ENCODE data around the gene CAB39L. TPM values are rescaled to one million over a fixed set of nuclear protein-coding genes. Genes with fewer than 3 reads are reported as not detected.

Gene CAB39L
- total and polyA plus RNA-seq, 2 donors (not counting 3 experiments of a cell fraction or from before 2014, with no cell fraction given): 3.1 to 7.2 TPM

DNA sequence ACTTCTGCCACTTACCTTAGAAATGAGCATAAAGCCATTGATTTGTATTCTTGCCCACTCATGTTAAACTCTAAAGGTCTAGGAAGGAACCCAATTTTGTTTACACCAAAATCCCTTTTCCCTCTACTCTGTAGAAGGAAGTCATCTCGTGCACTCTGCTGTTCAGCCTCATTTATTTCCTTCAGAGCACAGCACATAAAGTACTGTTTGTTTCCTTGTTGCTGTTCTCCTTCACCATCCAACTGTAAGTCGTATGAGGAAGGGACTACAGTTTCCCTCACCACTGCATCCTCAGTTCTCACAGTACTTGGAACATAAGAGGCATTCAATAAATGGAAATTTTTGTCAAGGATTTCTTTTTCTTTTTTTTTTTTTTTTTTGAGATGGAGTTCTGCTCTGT lies 171.6 kb downstream of the CAB39L start:
- no peak overlapping the region for H3K4me2 ChIP-seq (ENCODE audit: insufficient read depth, low read length)
- intact Hi-C loops (cut with micrococcal nuclease) (no loop called here), dilution Hi-C loops (cut with MboI; ENCODE audit: extremely low pct_ligation_motif_present, low sequenced_read_pairs) (no loop called here)
- H3K4me3 ChIP-seq (replicated peaks in 1 of 3; ENCODE audit: insufficient read depth in 1 of 3, low read depth in 1 of 3, low read length in 3 of 3): no peak overlapping the region
- H3K9me3 ChIP-seq (replicated peaks; ENCODE audit: control insufficient read depth, insufficient read depth, low read length): no peaks in the 10 kb centered on the region
- no peak for DNase-seq (ENCODE audit: low read depth, low spot score)
- TF ChIP-seq POLR2AphosphoS5 (IDR thresholded peaks at IDR 0.05; ENCODE audit: insufficient read depth, low read depth, low read length) (no peak), FOS (IDR thresholded peaks at IDR 0.05; ENCODE audit: borderline replicate concordance, insufficient read depth, low read length) (no peak), POLR2A (IDR thresholded peaks at IDR 0.05; ENCODE audit: low read depth, low read length) (no peak), EZH2 (IDR thresholded peaks at IDR 0.05; ENCODE audit: borderline replicate concordance, low read depth, low read length, severe bottlenecking) (no peak), MYC (IDR thresholded peaks at IDR 0.05; ENCODE audit: low read depth, low read length) (no peak), JUN (IDR thresholded peaks at IDR 0.05; ENCODE audit: borderline replicate concordance, insufficient read depth, insufficient read length, low read depth) (no peak), GATA2 (IDR thresholded peaks at IDR 0.05; ENCODE audit: insufficient read depth, insufficient read length, low read depth, low read length) (no peak)
- TF ChIP-seq, protein P1, sequence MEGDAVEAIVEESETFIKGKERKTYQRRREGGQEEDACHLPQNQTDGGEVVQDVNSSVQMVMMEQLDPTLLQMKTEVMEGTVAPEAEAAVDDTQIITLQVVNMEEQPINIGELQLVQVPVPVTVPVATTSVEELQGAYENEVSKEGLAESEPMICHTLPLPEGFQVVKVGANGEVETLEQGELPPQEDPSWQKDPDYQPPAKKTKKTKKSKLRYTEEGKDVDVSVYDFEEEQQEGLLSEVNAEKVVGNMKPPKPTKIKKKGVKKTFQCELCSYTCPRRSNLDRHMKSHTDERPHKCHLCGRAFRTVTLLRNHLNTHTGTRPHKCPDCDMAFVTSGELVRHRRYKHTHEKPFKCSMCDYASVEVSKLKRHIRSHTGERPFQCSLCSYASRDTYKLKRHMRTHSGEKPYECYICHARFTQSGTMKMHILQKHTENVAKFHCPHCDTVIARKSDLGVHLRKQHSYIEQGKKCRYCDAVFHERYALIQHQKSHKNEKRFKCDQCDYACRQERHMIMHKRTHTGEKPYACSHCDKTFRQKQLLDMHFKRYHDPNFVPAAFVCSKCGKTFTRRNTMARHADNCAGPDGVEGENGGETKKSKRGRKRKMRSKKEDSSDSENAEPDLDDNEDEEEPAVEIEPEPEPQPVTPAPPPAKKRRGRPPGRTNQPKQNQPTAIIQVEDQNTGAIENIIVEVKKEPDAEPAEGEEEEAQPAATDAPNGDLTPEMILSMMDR (IDR thresholded peaks at IDR 0.05; ENCODE audit: extremely low read depth in 1 of 2, insufficient read depth in 1 of 2, low read depth in 1 of 2, low read length in 2 of 2): no peak
- TF ChIP-seq, protein P2, sequence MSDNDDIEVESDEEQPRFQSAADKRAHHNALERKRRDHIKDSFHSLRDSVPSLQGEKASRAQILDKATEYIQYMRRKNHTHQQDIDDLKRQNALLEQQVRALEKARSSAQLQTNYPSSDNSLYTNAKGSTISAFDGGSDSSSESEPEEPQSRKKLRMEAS (IDR thresholded peaks at IDR 0.05; ENCODE audit: insufficient read depth, insufficient read length): no peak
- ChIA-PET CTCF (no interaction called here), POLR2A (no interaction called here)
- H3K27me3 ChIP-seq (ENCODE audit: control insufficient read depth in 2 of 2, insufficient read depth in 2 of 2, low read length in 2 of 2): no peaks in the 10 kb centered on the region
- no peaks in the 10 kb centered on the region for H3K9me1 ChIP-seq (replicated peaks; ENCODE audit: control insufficient read depth, extremely low read depth, insufficient read depth, low read length)
- H3K27ac ChIP-seq (ENCODE audit: insufficient read depth, low read depth, low read length): no peak overlapping the region
- H3K36me3 ChIP-seq (ENCODE audit: control insufficient read depth in 2 of 2, extremely low read depth in 1 of 2, insufficient read depth in 2 of 2, low read length in 2 of 2): peaks cover 0 to 6% of the 10 kb centered on the region in 2 experiments
- no TSS peak for BruUV-seq (replicated peaks)
- no peak for FAIRE-seq
- H4K20me1 ChIP-seq (replicated peaks; ENCODE audit: control insufficient read depth, extremely low read depth, insufficient read depth, low read length): no peaks in the 10 kb centered on the region
- H3K9ac ChIP-seq (replicated peaks; ENCODE audit: extremely low read depth, insufficient read depth, low read length): no peak overlapping the region
- H2AFZ ChIP-seq (ENCODE audit: low read depth, low read length): no peak overlapping the region
- H3K4me1 ChIP-seq (ENCODE audit: control insufficient read depth, extremely low read depth, insufficient read depth, low read length): no peaks in the 10 kb centered on the region
- no peaks in the 10 kb centered on the region for H3K79me2 ChIP-seq (ENCODE audit: control insufficient read depth, insufficient read depth, low read length)

Data from endothelial cell of umbilical vein (primary cell).